ENCODE results near the gene ZNF414. TPM values are rescaled to one million over a fixed set of nuclear protein-coding genes. Genes with fewer than 3 reads are reported as not detected.
A peak's percentile ranks its signal among the peaks of the same experiment; 100 is the strongest.

ZNF414 gene
- total and polyA plus RNA-seq, 2 experiments from 2014 or later: 5.7 to 54.3 TPM

GRCh38 chr19:8505680-8506401 lies 8.1 kb downstream of the ZNF414 start:
- Histone ChIP-seq H3K27me3 (no peaks in the 10 kb centered on the region), H3K4me1 (ENCODE audit: insufficient read depth) (peaks cover 4% of the 10 kb centered on the region), H3K9me3 (ENCODE audit: low read depth) (no peaks in the 10 kb centered on the region), H3K79me2 (no peaks in the 10 kb centered on the region), H3K4me2 (peak overlapping the region; percentile 99), H4K20me1 (ENCODE audit: insufficient read depth, poor library complexity, severe bottlenecking) (no peaks in the 10 kb centered on the region), H3K4me3 (peak overlapping the region; percentile 64), H2AFZ (peak overlapping the region; percentile 82), H3K36me3 (replicated peaks; ENCODE audit: insufficient read depth, low read depth) (no peaks in the 10 kb centered on the region), H3K27ac (no peak overlapping the region), H3K9me2 (replicated peaks; ENCODE audit: insufficient read depth) (no peaks in the 10 kb centered on the region)
- peak; percentile 89 for DNase-seq (ENCODE audit: low spot score)
- 2% methylated on average over 46 of the region's 56 CpGs for WGBS (ENCODE audit: low lambda C conversion rate, missing lambda C conversion rate)
- TF ChIP-seq, protein P1, sequence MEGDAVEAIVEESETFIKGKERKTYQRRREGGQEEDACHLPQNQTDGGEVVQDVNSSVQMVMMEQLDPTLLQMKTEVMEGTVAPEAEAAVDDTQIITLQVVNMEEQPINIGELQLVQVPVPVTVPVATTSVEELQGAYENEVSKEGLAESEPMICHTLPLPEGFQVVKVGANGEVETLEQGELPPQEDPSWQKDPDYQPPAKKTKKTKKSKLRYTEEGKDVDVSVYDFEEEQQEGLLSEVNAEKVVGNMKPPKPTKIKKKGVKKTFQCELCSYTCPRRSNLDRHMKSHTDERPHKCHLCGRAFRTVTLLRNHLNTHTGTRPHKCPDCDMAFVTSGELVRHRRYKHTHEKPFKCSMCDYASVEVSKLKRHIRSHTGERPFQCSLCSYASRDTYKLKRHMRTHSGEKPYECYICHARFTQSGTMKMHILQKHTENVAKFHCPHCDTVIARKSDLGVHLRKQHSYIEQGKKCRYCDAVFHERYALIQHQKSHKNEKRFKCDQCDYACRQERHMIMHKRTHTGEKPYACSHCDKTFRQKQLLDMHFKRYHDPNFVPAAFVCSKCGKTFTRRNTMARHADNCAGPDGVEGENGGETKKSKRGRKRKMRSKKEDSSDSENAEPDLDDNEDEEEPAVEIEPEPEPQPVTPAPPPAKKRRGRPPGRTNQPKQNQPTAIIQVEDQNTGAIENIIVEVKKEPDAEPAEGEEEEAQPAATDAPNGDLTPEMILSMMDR (IDR thresholded peaks at IDR 0.05; ENCODE audit: poor library complexity): peak; percentile 95
- TF ChIP-seq EZH2phosphoT487 (IDR thresholded peaks at IDR 0.05; ENCODE audit: low read depth, severe bottlenecking, unreplicated experiment): no peak

- peaks cover 4% of the 10 kb centered on the region for H3K4me1 ChIP-seq (ENCODE audit: insufficient read depth)
- no peaks in the 10 kb centered on the region for H3K27me3 ChIP-seq
- TF ChIP-seq, protein P1 (IDR thresholded peaks at IDR 0.05; ENCODE audit: poor library complexity): no peak
- TF ChIP-seq EZH2phosphoT487 (IDR thresholded peaks at IDR 0.05; ENCODE audit: low read depth, severe bottlenecking, unreplicated experiment) (no peak), EZH2 (IDR thresholded peaks at IDR 0.05; ENCODE audit: borderline replicate concordance) (no peak)
- H3K79me2 ChIP-seq: no peaks in the 10 kb centered on the region
- no peak overlapping the region for H3K4me3 ChIP-seq
- WGBS (ENCODE audit: low lambda C conversion rate, missing lambda C conversion rate): 88% methylated on average over 6 of the region's 6 CpGs
- H3K9me2 ChIP-seq (replicated peaks; ENCODE audit: insufficient read depth): no peaks in the 10 kb centered on the region
- H2AFZ ChIP-seq: no peak overlapping the region
- H3K9me3 ChIP-seq (ENCODE audit: low read depth): no peaks in the 10 kb centered on the region
- DNase-seq (ENCODE audit: low spot score): no peak
- H4K20me1 ChIP-seq (ENCODE audit: insufficient read depth, poor library complexity, severe bottlenecking): no peaks in the 10 kb centered on the region
- H3K27ac ChIP-seq: no peak overlapping the region
- peak overlapping the region; percentile 99 for H3K4me2 ChIP-seq
- H3K36me3 ChIP-seq (replicated peaks; ENCODE audit: insufficient read depth, low read depth): no peaks in the 10 kb centered on the region
These were observed 9.0 kb downstream of the ZNF414 start for GRCh38 chr19:8504919-8505318.

DNA sequence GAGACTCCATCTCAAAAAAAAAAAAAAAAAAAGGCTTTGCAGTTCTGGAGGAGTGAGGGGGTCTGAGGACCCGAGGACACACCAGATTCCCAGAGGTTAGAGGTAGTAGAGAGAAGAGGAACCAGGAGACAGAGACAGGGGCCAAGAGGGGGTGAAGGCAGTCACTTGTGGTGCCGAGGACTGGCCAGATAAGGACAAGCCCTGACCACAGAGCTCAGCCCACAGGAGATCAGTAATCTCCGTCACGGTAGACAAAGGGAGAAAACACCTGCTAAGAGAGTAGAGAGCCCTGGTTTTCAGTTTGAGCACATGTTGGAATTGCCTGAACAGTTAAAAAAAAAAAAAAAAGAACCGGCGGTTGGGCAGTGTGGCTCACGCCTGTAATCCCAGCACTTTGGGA lies 9.8 kb downstream of the ZNF414 start:
- no peak for DNase-seq (ENCODE audit: low spot score)
- TF ChIP-seq EZH2 (IDR thresholded peaks at IDR 0.05; ENCODE audit: borderline replicate concordance) (no peak), EZH2phosphoT487 (IDR thresholded peaks at IDR 0.05; ENCODE audit: low read depth, severe bottlenecking, unreplicated experiment) (no peak)
- TF ChIP-seq, protein P1 (IDR thresholded peaks at IDR 0.05; ENCODE audit: poor library complexity): no peak
- no peak overlapping the region for H3K4me2 ChIP-seq
- H3K27ac ChIP-seq: no peak overlapping the region
- H3K9me2 ChIP-seq (replicated peaks; ENCODE audit: insufficient read depth): no peaks in the 10 kb centered on the region
- no peaks in the 10 kb centered on the region for H3K27me3 ChIP-seq
- peaks cover 4% of the 10 kb centered on the region for H3K4me1 ChIP-seq (ENCODE audit: insufficient read depth)
- no peak overlapping the region for H2AFZ ChIP-seq
- no peak overlapping the region for H3K4me3 ChIP-seq
- H4K20me1 ChIP-seq (ENCODE audit: insufficient read depth, poor library complexity, severe bottlenecking): no peaks in the 10 kb centered on the region
- no peaks in the 10 kb centered on the region for H3K79me2 ChIP-seq
- H3K36me3 ChIP-seq (replicated peaks; ENCODE audit: insufficient read depth, low read depth): no peaks in the 10 kb centered on the region
- WGBS (ENCODE audit: low lambda C conversion rate, missing lambda C conversion rate): 82% methylated on average over 7 of the region's 7 CpGs
- no peaks in the 10 kb centered on the region for H3K9me3 ChIP-seq (ENCODE audit: low read depth)

Data from hepatocyte (in vitro differentiated cells).